Astrocyte (in vitro differentiated cells and primary cell): ENCODE measurements around the gene USP17L25.
"Not testable (repeated sequence)": the region's sequence is repeated elsewhere in the genome, so short reads cannot be mapped to it uniquely, and the experiment has no call there.

Experiments used
- EZH2 ChIP-seq: IDR thresholded peaks from 2 replicates; pipeline ENCODE4 v1.6.1; 2012; ENCODE audit warnings: mild to moderate bottlenecking, low read length, inconsistent platforms; ENCODE audit not compliant: insufficient read depth
- TF ChIP-seq, protein P1 (sequence below): IDR thresholded peaks from 2 replicates; pipeline ENCODE4 v1.5.1; 2011; ENCODE audit warnings: low read depth, mild to moderate bottlenecking, inconsistent platforms, low read length, moderate library complexity; ENCODE audit not compliant: insufficient read depth

DNA sequence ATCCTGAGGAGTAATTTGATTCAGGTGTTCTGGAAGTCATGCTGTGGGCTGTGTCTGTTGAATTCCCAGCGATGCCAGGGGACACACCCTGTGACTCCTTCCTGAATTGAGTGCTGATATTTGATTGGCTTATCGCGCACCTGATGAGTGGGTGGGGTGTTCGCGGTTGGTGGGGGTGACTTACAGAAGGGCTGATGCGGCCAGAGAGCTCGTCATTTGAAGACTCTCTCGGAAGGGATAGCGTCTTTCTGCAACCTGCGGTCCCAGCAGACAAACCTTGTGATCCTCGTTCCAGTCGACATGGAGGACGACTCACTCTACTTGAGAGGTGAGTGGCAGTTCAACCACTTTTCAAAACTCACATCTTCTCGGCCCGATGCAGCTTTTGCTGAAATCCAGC, 18.9 kb downstream of the USP17L25 start, which contains the start of gene USP17L28:
- TF ChIP-seq, protein P1, sequence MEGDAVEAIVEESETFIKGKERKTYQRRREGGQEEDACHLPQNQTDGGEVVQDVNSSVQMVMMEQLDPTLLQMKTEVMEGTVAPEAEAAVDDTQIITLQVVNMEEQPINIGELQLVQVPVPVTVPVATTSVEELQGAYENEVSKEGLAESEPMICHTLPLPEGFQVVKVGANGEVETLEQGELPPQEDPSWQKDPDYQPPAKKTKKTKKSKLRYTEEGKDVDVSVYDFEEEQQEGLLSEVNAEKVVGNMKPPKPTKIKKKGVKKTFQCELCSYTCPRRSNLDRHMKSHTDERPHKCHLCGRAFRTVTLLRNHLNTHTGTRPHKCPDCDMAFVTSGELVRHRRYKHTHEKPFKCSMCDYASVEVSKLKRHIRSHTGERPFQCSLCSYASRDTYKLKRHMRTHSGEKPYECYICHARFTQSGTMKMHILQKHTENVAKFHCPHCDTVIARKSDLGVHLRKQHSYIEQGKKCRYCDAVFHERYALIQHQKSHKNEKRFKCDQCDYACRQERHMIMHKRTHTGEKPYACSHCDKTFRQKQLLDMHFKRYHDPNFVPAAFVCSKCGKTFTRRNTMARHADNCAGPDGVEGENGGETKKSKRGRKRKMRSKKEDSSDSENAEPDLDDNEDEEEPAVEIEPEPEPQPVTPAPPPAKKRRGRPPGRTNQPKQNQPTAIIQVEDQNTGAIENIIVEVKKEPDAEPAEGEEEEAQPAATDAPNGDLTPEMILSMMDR, result not testable (repeated sequence)
- not testable (repeated sequence) for TF ChIP-seq EZH2
